Measurements from ENCODE around the gene RCBTB2.

- TF ChIP-seq CTCF (IDR thresholded peaks at IDR 0.05) (no peak), POLR2A (IDR thresholded peaks at IDR 0.05) (no peak)
These were observed 29.6 kb upstream of the RCBTB2 start for GRCh38 chr13:48562296-48563066.
